Thyroid gland (tissue), 4 donors: ENCODE data around the gene ST8SIA1.

Source experiments
- POLR2A ChIP-seq, 2 donors: fragments of 450-650 bp; IDR thresholded peaks; one replicate each; pipeline ENCODE4 v1.6.1; 2017; ENCODE audit warnings: antibody characterized with exemption in 2 of 2, mild to moderate bottlenecking in 2 of 2, moderate library complexity in 1 of 2
- TF ChIP-seq, protein P1 (sequence below), 6 experiments: fragments of 200-600 bp in 3 of 6; fragments of 450-650 bp in 3 of 6; sonication (generic) in 3 of 6; IDR thresholded peaks; one replicate each; pipeline ENCODE4 v1.5.1; 2016 to 2019; ENCODE audit warnings: antibody characterized with exemption in 6 of 6, mild to moderate bottlenecking in 2 of 6, inconsistent platforms in 1 of 6, moderate library complexity in 1 of 6

- TF ChIP-seq, protein P1, sequence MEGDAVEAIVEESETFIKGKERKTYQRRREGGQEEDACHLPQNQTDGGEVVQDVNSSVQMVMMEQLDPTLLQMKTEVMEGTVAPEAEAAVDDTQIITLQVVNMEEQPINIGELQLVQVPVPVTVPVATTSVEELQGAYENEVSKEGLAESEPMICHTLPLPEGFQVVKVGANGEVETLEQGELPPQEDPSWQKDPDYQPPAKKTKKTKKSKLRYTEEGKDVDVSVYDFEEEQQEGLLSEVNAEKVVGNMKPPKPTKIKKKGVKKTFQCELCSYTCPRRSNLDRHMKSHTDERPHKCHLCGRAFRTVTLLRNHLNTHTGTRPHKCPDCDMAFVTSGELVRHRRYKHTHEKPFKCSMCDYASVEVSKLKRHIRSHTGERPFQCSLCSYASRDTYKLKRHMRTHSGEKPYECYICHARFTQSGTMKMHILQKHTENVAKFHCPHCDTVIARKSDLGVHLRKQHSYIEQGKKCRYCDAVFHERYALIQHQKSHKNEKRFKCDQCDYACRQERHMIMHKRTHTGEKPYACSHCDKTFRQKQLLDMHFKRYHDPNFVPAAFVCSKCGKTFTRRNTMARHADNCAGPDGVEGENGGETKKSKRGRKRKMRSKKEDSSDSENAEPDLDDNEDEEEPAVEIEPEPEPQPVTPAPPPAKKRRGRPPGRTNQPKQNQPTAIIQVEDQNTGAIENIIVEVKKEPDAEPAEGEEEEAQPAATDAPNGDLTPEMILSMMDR (IDR thresholded peaks at IDR 0.05), result no peak
- no peak for TF ChIP-seq POLR2A (IDR thresholded peaks at IDR 0.05)
These were observed 20.6 kb upstream of the ST8SIA1 start for GRCh38 chr12:22355011-22355580.
